ENCODE measurements around the gene GEMIN7. TPM values are rescaled to one million over a fixed set of nuclear protein-coding genes. Genes with fewer than 3 reads are reported as not detected.
A peak's percentile ranks its signal among the peaks of the same experiment; 100 is the strongest.

GEMIN7 gene
- total and polyA plus RNA-seq, 2 of the 13 experiments (the other 11 are each of a cell fraction or from before 2014, with no cell fraction given), result 24.1 to 30.6 TPM

GRCh38 chr19:45045671-45046353, 33.2 kb upstream of the GEMIN7 start (continued):
- TF ChIP-seq ZNF260 (CRISPR knock-in tag; IDR thresholded peaks at IDR 0.05; ENCODE audit: borderline replicate concordance, low read depth) (peak; percentile 100), NFRKB (IDR thresholded peaks at IDR 0.05) (no peak), RERE (CRISPR knock-in tag; IDR thresholded peaks at IDR 0.05; ENCODE audit: low read depth) (peak; percentile 80), ZNF124 (CRISPR knock-in tag; IDR thresholded peaks at IDR 0.05) (peak; percentile 82), HMG20B (CRISPR knock-in tag; conservative IDR thresholded peaks at IDR 0.05) (no peak), ZNF720 (CRISPR knock-in tag; IDR thresholded peaks at IDR 0.05) (no peak), ZNF703 (CRISPR knock-in tag; IDR thresholded peaks at IDR 0.05; ENCODE audit: borderline replicate concordance) (no peak), ZNF251 (CRISPR knock-in tag; IDR thresholded peaks at IDR 0.05) (no peak), ZNF737 (CRISPR knock-in tag; IDR thresholded peaks at IDR 0.05; ENCODE audit: borderline replicate concordance) (no peak; the same call in none of the 2 replicates)
- TF ChIP-seq, protein P1, sequence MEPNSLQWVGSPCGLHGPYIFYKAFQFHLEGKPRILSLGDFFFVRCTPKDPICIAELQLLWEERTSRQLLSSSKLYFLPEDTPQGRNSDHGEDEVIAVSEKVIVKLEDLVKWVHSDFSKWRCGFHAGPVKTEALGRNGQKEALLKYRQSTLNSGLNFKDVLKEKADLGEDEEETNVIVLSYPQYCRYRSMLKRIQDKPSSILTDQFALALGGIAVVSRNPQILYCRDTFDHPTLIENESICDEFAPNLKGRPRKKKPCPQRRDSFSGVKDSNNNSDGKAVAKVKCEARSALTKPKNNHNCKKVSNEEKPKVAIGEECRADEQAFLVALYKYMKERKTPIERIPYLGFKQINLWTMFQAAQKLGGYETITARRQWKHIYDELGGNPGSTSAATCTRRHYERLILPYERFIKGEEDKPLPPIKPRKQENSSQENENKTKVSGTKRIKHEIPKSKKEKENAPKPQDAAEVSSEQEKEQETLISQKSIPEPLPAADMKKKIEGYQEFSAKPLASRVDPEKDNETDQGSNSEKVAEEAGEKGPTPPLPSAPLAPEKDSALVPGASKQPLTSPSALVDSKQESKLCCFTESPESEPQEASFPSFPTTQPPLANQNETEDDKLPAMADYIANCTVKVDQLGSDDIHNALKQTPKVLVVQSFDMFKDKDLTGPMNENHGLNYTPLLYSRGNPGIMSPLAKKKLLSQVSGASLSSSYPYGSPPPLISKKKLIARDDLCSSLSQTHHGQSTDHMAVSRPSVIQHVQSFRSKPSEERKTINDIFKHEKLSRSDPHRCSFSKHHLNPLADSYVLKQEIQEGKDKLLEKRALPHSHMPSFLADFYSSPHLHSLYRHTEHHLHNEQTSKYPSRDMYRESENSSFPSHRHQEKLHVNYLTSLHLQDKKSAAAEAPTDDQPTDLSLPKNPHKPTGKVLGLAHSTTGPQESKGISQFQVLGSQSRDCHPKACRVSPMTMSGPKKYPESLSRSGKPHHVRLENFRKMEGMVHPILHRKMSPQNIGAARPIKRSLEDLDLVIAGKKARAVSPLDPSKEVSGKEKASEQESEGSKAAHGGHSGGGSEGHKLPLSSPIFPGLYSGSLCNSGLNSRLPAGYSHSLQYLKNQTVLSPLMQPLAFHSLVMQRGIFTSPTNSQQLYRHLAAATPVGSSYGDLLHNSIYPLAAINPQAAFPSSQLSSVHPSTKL (CRISPR knock-in tag; IDR thresholded peaks at IDR 0.05), result peak; percentile 76
- TF ChIP-seq, protein P2, sequence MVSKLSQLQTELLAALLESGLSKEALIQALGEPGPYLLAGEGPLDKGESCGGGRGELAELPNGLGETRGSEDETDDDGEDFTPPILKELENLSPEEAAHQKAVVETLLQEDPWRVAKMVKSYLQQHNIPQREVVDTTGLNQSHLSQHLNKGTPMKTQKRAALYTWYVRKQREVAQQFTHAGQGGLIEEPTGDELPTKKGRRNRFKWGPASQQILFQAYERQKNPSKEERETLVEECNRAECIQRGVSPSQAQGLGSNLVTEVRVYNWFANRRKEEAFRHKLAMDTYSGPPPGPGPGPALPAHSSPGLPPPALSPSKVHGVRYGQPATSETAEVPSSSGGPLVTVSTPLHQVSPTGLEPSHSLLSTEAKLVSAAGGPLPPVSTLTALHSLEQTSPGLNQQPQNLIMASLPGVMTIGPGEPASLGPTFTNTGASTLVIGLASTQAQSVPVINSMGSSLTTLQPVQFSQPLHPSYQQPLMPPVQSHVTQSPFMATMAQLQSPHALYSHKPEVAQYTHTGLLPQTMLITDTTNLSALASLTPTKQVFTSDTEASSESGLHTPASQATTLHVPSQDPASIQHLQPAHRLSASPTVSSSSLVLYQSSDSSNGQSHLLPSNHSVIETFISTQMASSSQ (IDR thresholded peaks at IDR 0.05; ENCODE audit: low read depth), result no peak
- TF ChIP-seq, protein P2 (CRISPR knock-in tag; IDR thresholded peaks at IDR 0.05; ENCODE audit: borderline replicate concordance), result peak; percentile 79; the same call in 1 of the 2 replicates
